ENCODE data around the gene TRABD2A. TPM values are rescaled to one million over a fixed set of nuclear protein-coding genes. Genes with fewer than 3 reads are reported as not detected.

The TRABD2A gene
- total and polyA plus RNA-seq, 9 of the 15 experiments (the other 6 are each of a cell fraction or from before 2014, with no cell fraction given), result 0.07 to 0.45 (median 0.25) TPM

DNA sequence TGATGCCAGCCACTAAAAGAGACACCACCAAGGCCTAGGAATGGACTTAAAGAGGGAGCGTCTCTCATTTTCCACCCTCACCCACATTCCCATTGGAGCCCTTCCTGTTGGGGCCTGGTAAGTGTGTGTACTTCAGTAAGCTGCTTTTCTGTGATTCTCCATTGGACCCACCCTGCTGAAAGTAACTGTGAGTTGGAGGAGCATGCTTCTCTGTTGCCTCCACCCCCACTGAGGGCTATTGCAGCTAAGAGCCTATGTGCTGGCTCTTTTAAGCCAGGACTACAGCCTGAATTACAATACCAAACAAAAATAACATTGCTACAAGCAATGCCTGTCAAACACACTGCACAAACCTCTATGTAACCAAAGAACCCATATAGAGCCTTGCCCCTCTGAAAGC, 81.1 kb downstream of the TRABD2A start:
- no TSS peak for BruUV-seq (replicated peaks)
- Histone ChIP-seq H3K27ac (ENCODE audit: extremely low read depth, low read depth, low read length) (no peak overlapping the region), H3K27me3 (ENCODE audit: control insufficient read depth in 2 of 2, insufficient read depth in 2 of 2, low read length in 2 of 2) (no peaks in the 10 kb centered on the region), H3K9me1 (ENCODE audit: control insufficient read depth, insufficient read depth, low read length) (no peaks in the 10 kb centered on the region), H3K9ac (ENCODE audit: insufficient read depth in 1 of 2, low read depth in 2 of 2, low read length in 2 of 2) (no peak overlapping the region), H3K4me2 (ENCODE audit: insufficient read depth, low read length) (no peak overlapping the region), H3K79me2 (ENCODE audit: control insufficient read depth, insufficient read depth, low read length) (no peaks in the 10 kb centered on the region), H3K4me3 (no peak overlapping the region), H4K20me1 (replicated peaks; ENCODE audit: control insufficient read depth, insufficient read depth, low read length) (no peaks in the 10 kb centered on the region), H3K36me3 (ENCODE audit: control insufficient read depth, insufficient read depth, low read length) (no peaks in the 10 kb centered on the region), H3K9me3 (replicated peaks; ENCODE audit: control insufficient read depth, insufficient read depth, low read depth, low read length) (no peaks in the 10 kb centered on the region), H3K4me1 (replicated peaks in 1 of 2; ENCODE audit: control insufficient read depth in 2 of 2, insufficient read depth in 2 of 2, low read length in 2 of 2) (no peaks in the 10 kb centered on the region), H2AFZ (ENCODE audit: low read depth, low read length) (no peak overlapping the region)
- DNase-seq (ENCODE audit: extremely low read depth in 1 of 4, low spot score in 3 of 4) (no peak), FAIRE-seq (no peak), ATAC-seq (no peak)
- TF ChIP-seq, protein P1, sequence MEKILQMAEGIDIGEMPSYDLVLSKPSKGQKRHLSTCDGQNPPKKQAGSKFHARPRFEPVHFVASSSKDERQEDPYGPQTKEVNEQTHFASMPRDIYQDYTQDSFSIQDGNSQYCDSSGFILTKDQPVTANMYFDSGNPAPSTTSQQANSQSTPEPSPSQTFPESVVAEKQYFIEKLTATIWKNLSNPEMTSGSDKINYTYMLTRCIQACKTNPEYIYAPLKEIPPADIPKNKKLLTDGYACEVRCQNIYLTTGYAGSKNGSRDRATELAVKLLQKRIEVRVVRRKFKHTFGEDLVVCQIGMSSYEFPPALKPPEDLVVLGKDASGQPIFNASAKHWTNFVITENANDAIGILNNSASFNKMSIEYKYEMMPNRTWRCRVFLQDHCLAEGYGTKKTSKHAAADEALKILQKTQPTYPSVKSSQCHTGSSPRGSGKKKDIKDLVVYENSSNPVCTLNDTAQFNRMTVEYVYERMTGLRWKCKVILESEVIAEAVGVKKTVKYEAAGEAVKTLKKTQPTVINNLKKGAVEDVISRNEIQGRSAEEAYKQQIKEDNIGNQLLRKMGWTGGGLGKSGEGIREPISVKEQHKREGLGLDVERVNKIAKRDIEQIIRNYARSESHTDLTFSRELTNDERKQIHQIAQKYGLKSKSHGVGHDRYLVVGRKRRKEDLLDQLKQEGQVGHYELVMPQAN (IDR thresholded peaks at IDR 0.05; ENCODE audit: borderline replicate concordance), result no peak
- TF ChIP-seq MBD2 (IDR thresholded peaks at IDR 0.05; ENCODE audit: borderline replicate concordance, low read depth) (no peak), ZKSCAN8 (CRISPR knock-in tag; IDR thresholded peaks at IDR 0.05) (no peak), CCAR2 (IDR thresholded peaks at IDR 0.05; ENCODE audit: low read depth, low read length) (no peak), SMARCB1 (IDR thresholded peaks at IDR 0.05; ENCODE audit: insufficient read length, low read depth) (no peak), ZNF76 (CRISPR knock-in tag; IDR thresholded peaks at IDR 0.05; ENCODE audit: borderline replicate concordance) (no peak), KLF10 (CRISPR knock-in tag; IDR thresholded peaks at IDR 0.05) (no peak), ZHX1 (conservative IDR thresholded peaks at IDR 0.05; ENCODE audit: low read length) (no peak), HNRNPH1 (optimal IDR thresholded peaks at IDR 0.05; ENCODE audit: low read depth, low read length) (no peak), KLF16 (IDR thresholded peaks at IDR 0.05) (no peak), MXD1 (CRISPR knock-in tag; IDR thresholded peaks at IDR 0.05; ENCODE audit: borderline replicate concordance, poor library complexity, severe bottlenecking) (no peak), FOXP1 (CRISPR knock-in tag; IDR thresholded peaks at IDR 0.05) (no peak), SIN3B (IDR thresholded peaks at IDR 0.05; ENCODE audit: low read depth) (no peak), MCM5 (IDR thresholded peaks at IDR 0.05; ENCODE audit: low read depth) (no peak), CBX5 (IDR thresholded peaks at IDR 0.05; ENCODE audit: borderline replicate concordance, low read depth) (no peak), FOXJ2 (tag; IDR thresholded peaks at IDR 0.05) (no peak)
- TF ChIP-seq, protein P2, sequence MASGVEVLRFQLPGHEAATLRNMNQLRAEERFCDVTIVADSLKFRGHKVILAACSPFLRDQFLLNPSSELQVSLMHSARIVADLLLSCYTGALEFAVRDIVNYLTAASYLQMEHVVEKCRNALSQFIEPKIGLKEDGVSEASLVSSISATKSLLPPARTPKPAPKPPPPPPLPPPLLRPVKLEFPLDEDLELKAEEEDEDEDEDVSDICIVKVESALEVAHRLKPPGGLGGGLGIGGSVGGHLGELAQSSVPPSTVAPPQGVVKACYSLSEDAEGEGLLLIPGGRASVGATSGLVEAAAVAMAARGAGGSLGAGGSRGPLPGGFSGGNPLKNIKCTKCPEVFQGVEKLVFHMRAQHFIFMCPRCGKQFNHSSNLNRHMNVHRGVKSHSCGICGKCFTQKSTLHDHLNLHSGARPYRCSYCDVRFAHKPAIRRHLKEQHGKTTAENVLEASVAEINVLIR (CRISPR knock-in tag; IDR thresholded peaks at IDR 0.05), result no peak
- intact Hi-C loops (cut with micrococcal nuclease), result no loop called here
- in situ Hi-C loops (cut with MboI), result no loop called here
- 0% methylated on average over 1 of the region's 1 CpG for WGBS (ENCODE audit: insufficient coverage, low coverage, missing lambda C conversion rate)
- POLR2A ChIA-PET, result interaction anchor here (1.0 kb wide), 1 partner anchor 10 kb away, joined by 3 read pairs; no protein-coding TSS in a partner anchor
- CTCF ChIA-PET (ENCODE audit: low intra/inter-chr PET ratio), result no interaction called here
